HepG2 (cell line): ENCODE results near the gene ELF2. TPM values are rescaled to one million over a fixed set of nuclear protein-coding genes. Genes with fewer than 3 reads are reported as not detected.
A peak's percentile ranks its signal among the peaks of the same experiment; 100 is the strongest.

Experiments used
- CCAR2 ChIP-seq: fragments of 200-400 bp; formaldehyde crosslinking; optimal IDR thresholded peaks from 2 replicates; pipeline ENCODE3; 2018; ENCODE audit warnings: low read depth, mild to moderate bottlenecking, low read length, moderate library complexity
- CHCHD3 ChIP-seq: sonication (generic); formaldehyde crosslinking; IDR thresholded peaks from 2 replicates; pipeline ENCODE4 v1.8.0; 2022; ENCODE audit warnings: mild to moderate bottlenecking, missing genetic modification reagents, moderate library complexity
- DNMT3B ChIP-seq: conservative IDR thresholded peaks from 2 replicates; pipeline ENCODE4 v1.6.1; 2016; ENCODE audit warnings: missing biosample characterization, control low read depth
- HHEX ChIP-seq: IDR thresholded peaks from 2 replicates; pipeline ENCODE4 v1.6.1; 2016; ENCODE audit warnings: control low read depth
- MEIS2 ChIP-seq: sonication (generic); formaldehyde crosslinking; IDR thresholded peaks from 2 replicates; pipeline ENCODE4 v1.9.0; 2021; ENCODE audit warnings: mild to moderate bottlenecking, missing genetic modification reagents
- MYNN ChIP-seq: sonication (generic); formaldehyde crosslinking; IDR thresholded peaks from 2 replicates; pipeline ENCODE4 v1.4.0; 2020; ENCODE audit warnings: mild to moderate bottlenecking, low read depth, missing genetic modification reagents
- PBX3 ChIP-seq: sonication (generic); formaldehyde crosslinking; IDR thresholded peaks from 2 replicates; pipeline ENCODE4 v1.8.1; 2023; ENCODE audit warnings: missing genetic modification reagents, inconsistent platforms, borderline replicate concordance
- RBM22 ChIP-seq: fragments of 200-400 bp; formaldehyde crosslinking; optimal IDR thresholded peaks from 2 replicates; pipeline ENCODE3; 2017; ENCODE audit warnings: mild to moderate bottlenecking, low read length, moderate library complexity
- SAFB2 ChIP-seq: sonication (generic); formaldehyde crosslinking; IDR thresholded peaks from 2 replicates; pipeline ENCODE4 v1.5.1; 2020; ENCODE audit warnings: missing genetic modification reagents, low read depth, mild to moderate bottlenecking, borderline replicate concordance
- SATB2 ChIP-seq: sonication (generic); formaldehyde crosslinking; IDR thresholded peaks from 2 replicates; pipeline ENCODE4 v1.5.0; 2020; ENCODE audit warnings: missing genetic modification reagents
- ZNF280B ChIP-seq: sonication (generic); formaldehyde crosslinking; IDR thresholded peaks from 2 replicates; pipeline ENCODE4 v1.5.0; 2020; ENCODE audit warnings: missing genetic modification reagents, mild to moderate bottlenecking, borderline replicate concordance
- ZNF3 ChIP-seq: IDR thresholded peaks from 2 replicates; pipeline ENCODE4 v1.7.0; 2017; ENCODE audit warnings: inconsistent platforms
- ZNF407 ChIP-seq: sonication (generic); formaldehyde crosslinking; IDR thresholded peaks from one replicate; pipeline ENCODE4 v1.5.1; 2020; ENCODE audit warnings: mild to moderate bottlenecking, missing genetic modification reagents; ENCODE audit errors: not compliant biosample characterization
- ZNF510 ChIP-seq: sonication (generic); formaldehyde crosslinking; IDR thresholded peaks from 2 replicates; pipeline ENCODE4 v1.4.0; 2020; ENCODE audit warnings: low read depth, mild to moderate bottlenecking, missing genetic modification reagents
- ZNF543 ChIP-seq: sonication (generic); formaldehyde crosslinking; IDR thresholded peaks from 2 replicates; pipeline ENCODE4 v1.4.0; 2020; ENCODE audit warnings: mild to moderate bottlenecking, missing genetic modification reagents
- ZNF576 ChIP-seq: sonication (generic); formaldehyde crosslinking; IDR thresholded peaks from 2 replicates; pipeline ENCODE4 v1.4.0; 2020; ENCODE audit warnings: mild to moderate bottlenecking, missing genetic modification reagents
- ZNF775 ChIP-seq: sonication (generic); formaldehyde crosslinking; IDR thresholded peaks from 2 replicates; pipeline ENCODE4 v1.4.0; 2020; ENCODE audit warnings: missing genetic modification reagents, mild to moderate bottlenecking, moderate library complexity, borderline replicate concordance
- ZSCAN25 ChIP-seq: sonication (generic); formaldehyde crosslinking; IDR thresholded peaks from 2 replicates; pipeline ENCODE4 v1.8.0; 2022; ENCODE audit warnings: mild to moderate bottlenecking, missing genetic modification reagents
- polyA plus RNA-seq, 8 experiments: library from polyadenylated mRNA; depleted of rRNA in 3 of 8; stranded (reverse) in 7 of 8; unstranded in 1 of 8; fragments of >200 nt; fragmentation: Illumina TruSeq in 4 of 8; extraction: Trizol in 4 of 8; gene quantifications; 2 replicates each; pipeline versions ENCODE4 v1.2.1 to v1.2.3, GENCODE V29; 2011 to 2016; ENCODE audit warnings: low read depth in 4 of 8, missing spikeins in 1 of 8, mixed read lengths in 1 of 8; ENCODE audit not compliant: insufficient read depth in 1 of 8
- total RNA-seq, 5 experiments: library from RNA; depleted of rRNA; stranded (reverse); fragments of >200 nt; fragmentation: Illumina TruSeq; extraction: Trizol; gene quantifications; 2 replicates each; pipeline ENCODE4 v1.2.3, GENCODE V29; 2016; ENCODE audit warnings: low read depth in 1 of 5

The ELF2 gene
- total and polyA plus RNA-seq, 2 of the 13 experiments (the other 11 are each of a cell fraction or from before 2014, with no cell fraction given) = 28.6 to 35.4 TPM

- TF ChIP-seq SAFB2 (CRISPR knock-in tag) (peak; percentile 85; the same call in 1 of the 2 replicates), ZNF576 (CRISPR knock-in tag) (no peak), CHCHD3 (CRISPR knock-in tag) (no peak), ZNF510 (no peak), MYNN (no peak), RBM22 (no peak), PBX3 (CRISPR knock-in tag) (no peak), ZNF543 (CRISPR knock-in tag) (0 out of 2 replicates have a peak, but pooled peaks have one; percentile 32), ZNF3 (CRISPR knock-in tag) (no peak), ZNF280B (CRISPR knock-in tag) (no peak; the same call in 1 of the 2 replicates), ZSCAN25 (CRISPR knock-in tag) (peak; percentile 68; the same call in 1 of the 2 replicates), MEIS2 (no peak), ZNF407 (CRISPR knock-in tag) (no peak), CCAR2 (no peak), HHEX (no peak), ZNF775 (CRISPR knock-in tag) (no peak), DNMT3B (CRISPR knock-in tag) (0 out of 2 replicates have a peak, but pooled peaks have one; percentile 18), SATB2 (0 out of 2 replicates have a peak, but pooled peaks have one; percentile 18)
Observed at GRCh38 chr4:139083956-139084803, 92.8 kb downstream of the ELF2 start (continued).
